NCI-H748 treated with DMSO at 0.1 percent for 48 hours (cell line): ENCODE results near the gene STS.

Experiments
- DNase-seq: peaks from one replicate; lab custom pipeline; 2025; lab: John Stamatoyannopoulos, UW

The STS gene

GRCh38 chrX:7179446-7179845 lies 31.9 kb downstream of the STS start:
- DNase-seq: no peak

- DNase-seq: no peak
These were observed 37.3 kb downstream of the STS start for GRCh38 chrX:7184816-7185215.

- no peak for DNase-seq
These were observed 41.2 kb downstream of the STS start for GRCh38 chrX:7188672-7189071.

GRCh38 chrX:7190157-7190556 lies 42.6 kb downstream of the STS start:
- DNase-seq: peak; percentile 31

GRCh38 chrX:7191681-7192110 lies 44.2 kb downstream of the STS start:
- no peak for DNase-seq

GRCh38 chrX:7192871-7193270 lies 45.4 kb downstream of the STS start:
- no peak for DNase-seq

- DNase-seq: no peak
These were observed 47.1 kb downstream of the STS start for GRCh38 chrX:7194606-7195005.
